HG03460 (cell line): ENCODE data around the gene YJEFN3.

Experiments
- ATAC-seq: cut with Tn5 transposase; IDR thresholded peaks from one replicate; pipeline ENCODE4 v1.9.1; 2021; ENCODE audit not compliant: unreplicated experiment

Gene YJEFN3

GRCh38 chr19:19579533-19580361 lies 51.0 kb downstream of the YJEFN3 start:
- no peak for ATAC-seq

GRCh38 chr19:19580418-19580817 lies 51.7 kb downstream of the YJEFN3 start:
- no peak for ATAC-seq

GRCh38 chr19:19581391-19581790 lies 52.7 kb downstream of the YJEFN3 start:
- ATAC-seq, result no peak

GRCh38 chr19:19582471-19582870 lies 53.8 kb downstream of the YJEFN3 start:
- no peak for ATAC-seq

GRCh38 chr19:19584356-19584755 lies 55.6 kb downstream of the YJEFN3 start:
- ATAC-seq, result no peak
